Measurements from ENCODE around the gene BRSK2. TPM values are rescaled to one million over a fixed set of nuclear protein-coding genes. Genes with fewer than 3 reads are reported as not detected.

BRSK2 gene
- total RNA-seq, 3 donors from 2014 or later = 0.58 to 4.3 (median 0.60) TPM

DNA sequence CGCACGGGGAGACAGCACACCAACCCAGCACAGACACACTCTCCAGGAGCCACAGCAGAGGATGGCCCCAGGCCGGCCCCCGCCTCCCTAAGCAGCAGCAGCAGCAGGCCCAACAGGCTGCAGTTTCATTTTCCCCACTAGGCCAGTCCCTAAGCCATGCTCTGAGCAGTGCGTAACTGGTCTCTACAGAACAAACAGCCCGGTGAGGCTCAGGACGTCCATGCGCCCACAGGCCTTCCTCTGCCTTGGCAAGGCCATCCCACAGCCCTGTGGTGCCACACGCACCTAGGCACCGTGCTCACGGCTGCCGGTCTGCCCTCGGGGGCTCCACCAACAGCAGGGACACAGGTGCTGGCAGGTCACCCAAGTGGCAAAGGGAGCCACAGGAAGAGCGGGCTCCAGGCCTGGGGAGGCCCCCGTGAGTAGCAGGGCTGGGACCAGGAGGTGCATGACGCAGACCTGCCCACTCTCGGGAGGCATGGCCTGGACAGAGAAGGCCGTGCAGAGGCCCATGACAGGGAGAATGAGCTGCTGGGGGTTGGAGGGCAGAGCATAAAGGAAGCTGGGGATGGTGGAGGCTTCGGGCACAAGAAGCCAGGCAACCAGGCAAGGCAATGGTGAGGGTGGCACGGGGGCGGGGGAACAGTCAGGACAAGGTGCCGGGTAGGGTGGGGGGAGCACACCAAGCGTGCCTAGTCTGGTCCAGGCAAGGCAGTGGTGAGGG lies 98.3 kb downstream of the BRSK2 start:
- peaks cover 29% of the 10 kb centered on the region for H3K4me1 ChIP-seq (ENCODE audit: low read depth)
- intact Hi-C loops (cut with DNase I, micrococcal nuclease) = no loop called here
- TF ChIP-seq, protein P1, sequence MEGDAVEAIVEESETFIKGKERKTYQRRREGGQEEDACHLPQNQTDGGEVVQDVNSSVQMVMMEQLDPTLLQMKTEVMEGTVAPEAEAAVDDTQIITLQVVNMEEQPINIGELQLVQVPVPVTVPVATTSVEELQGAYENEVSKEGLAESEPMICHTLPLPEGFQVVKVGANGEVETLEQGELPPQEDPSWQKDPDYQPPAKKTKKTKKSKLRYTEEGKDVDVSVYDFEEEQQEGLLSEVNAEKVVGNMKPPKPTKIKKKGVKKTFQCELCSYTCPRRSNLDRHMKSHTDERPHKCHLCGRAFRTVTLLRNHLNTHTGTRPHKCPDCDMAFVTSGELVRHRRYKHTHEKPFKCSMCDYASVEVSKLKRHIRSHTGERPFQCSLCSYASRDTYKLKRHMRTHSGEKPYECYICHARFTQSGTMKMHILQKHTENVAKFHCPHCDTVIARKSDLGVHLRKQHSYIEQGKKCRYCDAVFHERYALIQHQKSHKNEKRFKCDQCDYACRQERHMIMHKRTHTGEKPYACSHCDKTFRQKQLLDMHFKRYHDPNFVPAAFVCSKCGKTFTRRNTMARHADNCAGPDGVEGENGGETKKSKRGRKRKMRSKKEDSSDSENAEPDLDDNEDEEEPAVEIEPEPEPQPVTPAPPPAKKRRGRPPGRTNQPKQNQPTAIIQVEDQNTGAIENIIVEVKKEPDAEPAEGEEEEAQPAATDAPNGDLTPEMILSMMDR (IDR thresholded peaks at IDR 0.05) = no peak
- H3K9me3 ChIP-seq = no peaks in the 10 kb centered on the region
- H3K36me3 ChIP-seq (ENCODE audit: low read depth) = no peaks in the 10 kb centered on the region
- ATAC-seq = peak; percentile 11
- no peak overlapping the region for H3K4me3 ChIP-seq
- DNase-seq = peak in 2 of 3 donors; percentile 37 to 52

DNA sequence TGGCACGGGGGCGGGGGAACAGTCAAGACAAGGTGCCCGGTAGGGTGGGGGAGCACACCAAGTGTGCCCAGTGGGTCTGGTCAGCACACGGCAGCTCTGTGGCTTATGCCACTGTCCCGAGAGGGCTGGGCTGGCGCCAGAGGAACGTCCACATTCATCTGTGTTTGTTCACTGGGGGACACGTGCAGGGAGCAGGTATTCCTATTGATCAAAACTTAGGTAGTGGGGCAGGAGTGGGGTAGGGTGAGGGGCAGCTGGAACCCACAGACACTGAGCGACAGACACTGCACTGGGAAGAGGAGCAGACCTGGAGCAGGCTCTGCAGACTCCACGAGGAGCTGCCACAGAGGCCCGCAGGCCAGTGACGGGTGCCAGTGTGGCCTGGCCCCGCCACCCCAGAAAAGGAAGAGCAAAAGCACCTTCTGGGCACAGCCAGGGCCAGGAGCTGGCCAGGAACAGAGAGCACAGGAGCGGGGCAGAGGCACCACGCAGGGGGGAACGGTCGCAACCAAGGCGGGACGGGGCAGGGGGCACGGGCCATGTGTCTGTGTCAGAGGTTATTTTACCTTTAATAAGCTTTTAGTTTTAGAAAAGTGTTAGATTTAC lies 98.9 kb downstream of the BRSK2 start:
- Histone ChIP-seq H3K36me3 (ENCODE audit: low read depth) (no peaks in the 10 kb centered on the region), H3K4me3 (no peak overlapping the region), H3K4me1 (ENCODE audit: low read depth) (peaks cover 29% of the 10 kb centered on the region), H3K9me3 (no peaks in the 10 kb centered on the region)
- TF ChIP-seq, protein P1 (IDR thresholded peaks at IDR 0.05) = no peak
- no peak for ATAC-seq
- DNase-seq = peak in 2 of 3 donors; percentile 25 to 35
- intact Hi-C loops (cut with DNase I, micrococcal nuclease) = no loop called here

DNA sequence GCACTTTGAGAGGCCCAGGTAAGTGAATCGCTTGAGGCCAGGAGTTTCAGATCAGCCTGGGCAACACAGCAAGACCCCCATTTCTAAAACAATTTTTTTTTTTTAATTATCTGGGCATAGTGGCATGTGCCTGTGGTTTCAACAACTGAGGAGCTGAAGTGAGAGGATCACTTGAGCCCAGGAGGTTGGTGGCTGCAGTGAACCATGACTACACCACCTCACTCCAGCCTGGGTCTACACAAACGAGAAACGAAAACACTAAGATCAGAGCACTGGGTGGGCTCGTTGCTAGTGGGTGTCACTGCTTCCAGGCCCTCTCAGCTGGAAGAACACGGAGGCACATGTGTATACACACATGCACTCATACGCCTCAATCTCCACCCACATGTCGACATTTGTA lies 100.9 kb downstream of the BRSK2 start:
- intact Hi-C loops (cut with DNase I, micrococcal nuclease) = no loop called here

GRCh38 chr11:1491379-1491778 lies 101.6 kb downstream of the BRSK2 start:
- Histone ChIP-seq H3K4me1 (ENCODE audit: low read depth) (peaks cover 22% of the 10 kb centered on the region), H3K9me3 (no peaks in the 10 kb centered on the region), H3K4me3 (no peak overlapping the region), H3K36me3 (ENCODE audit: low read depth) (no peaks in the 10 kb centered on the region)
- TF ChIP-seq, protein P1 (IDR thresholded peaks at IDR 0.05) = no peak
- intact Hi-C loops (cut with DNase I, micrococcal nuclease) = no loop called here
- DNase-seq (no peak), ATAC-seq (no peak)

More for the DNA sequence above, 100.9 kb downstream of the BRSK2 start:
- no peak overlapping the region for H3K4me3 ChIP-seq
- peaks cover 24% of the 10 kb centered on the region for H3K4me1 ChIP-seq (ENCODE audit: low read depth)
- H3K9me3 ChIP-seq = no peaks in the 10 kb centered on the region
- ATAC-seq (no peak), DNase-seq (no peak)
- no peaks in the 10 kb centered on the region for H3K36me3 ChIP-seq (ENCODE audit: low read depth)
- TF ChIP-seq, protein P1 (IDR thresholded peaks at IDR 0.05) = no peak

DNA sequence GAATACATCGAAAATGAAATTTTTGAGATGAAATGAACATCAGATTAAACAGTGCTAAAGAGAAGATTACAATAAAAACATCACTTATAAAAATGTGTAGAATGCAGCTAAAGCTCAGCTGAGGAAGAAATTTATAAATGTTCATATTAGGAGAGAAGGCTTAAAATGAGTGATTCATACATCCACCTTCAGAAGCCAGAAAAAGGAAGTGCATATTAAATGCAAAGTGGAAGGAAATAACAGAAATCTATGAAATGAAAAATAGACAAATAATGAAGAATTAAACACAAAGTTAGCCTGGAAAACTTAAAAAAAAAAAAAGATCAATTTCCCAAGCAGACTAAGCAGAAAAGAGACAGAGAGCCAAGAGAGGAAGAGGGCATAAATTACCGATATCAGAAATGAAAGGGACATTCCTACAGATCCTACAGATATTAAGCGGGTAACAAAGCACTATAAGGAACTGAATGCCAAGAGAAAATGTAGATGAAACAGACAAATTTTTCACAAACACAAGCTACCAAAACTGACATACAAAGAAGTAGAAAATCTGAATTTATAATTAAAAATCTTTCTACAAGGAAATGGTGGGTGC lies 104.0 kb downstream of the BRSK2 start:
- Histone ChIP-seq H3K4me1 (ENCODE audit: low read depth) (peaks cover 5% of the 10 kb centered on the region), H3K4me3 (no peak overlapping the region), H3K9me3 (no peaks in the 10 kb centered on the region), H3K36me3 (ENCODE audit: low read depth) (no peaks in the 10 kb centered on the region)
- intact Hi-C loops (cut with DNase I, micrococcal nuclease) = no loop called here
- DNase-seq = no peak
- ATAC-seq = no peak
- TF ChIP-seq, protein P1 (IDR thresholded peaks at IDR 0.05) = no peak
